ENCODE measurements around the gene ARL1.
"Not testable (repeated sequence)": the region's sequence is repeated elsewhere in the genome, so short reads cannot be mapped to it uniquely, and the experiment has no call there.

ARL1 gene

DNA sequence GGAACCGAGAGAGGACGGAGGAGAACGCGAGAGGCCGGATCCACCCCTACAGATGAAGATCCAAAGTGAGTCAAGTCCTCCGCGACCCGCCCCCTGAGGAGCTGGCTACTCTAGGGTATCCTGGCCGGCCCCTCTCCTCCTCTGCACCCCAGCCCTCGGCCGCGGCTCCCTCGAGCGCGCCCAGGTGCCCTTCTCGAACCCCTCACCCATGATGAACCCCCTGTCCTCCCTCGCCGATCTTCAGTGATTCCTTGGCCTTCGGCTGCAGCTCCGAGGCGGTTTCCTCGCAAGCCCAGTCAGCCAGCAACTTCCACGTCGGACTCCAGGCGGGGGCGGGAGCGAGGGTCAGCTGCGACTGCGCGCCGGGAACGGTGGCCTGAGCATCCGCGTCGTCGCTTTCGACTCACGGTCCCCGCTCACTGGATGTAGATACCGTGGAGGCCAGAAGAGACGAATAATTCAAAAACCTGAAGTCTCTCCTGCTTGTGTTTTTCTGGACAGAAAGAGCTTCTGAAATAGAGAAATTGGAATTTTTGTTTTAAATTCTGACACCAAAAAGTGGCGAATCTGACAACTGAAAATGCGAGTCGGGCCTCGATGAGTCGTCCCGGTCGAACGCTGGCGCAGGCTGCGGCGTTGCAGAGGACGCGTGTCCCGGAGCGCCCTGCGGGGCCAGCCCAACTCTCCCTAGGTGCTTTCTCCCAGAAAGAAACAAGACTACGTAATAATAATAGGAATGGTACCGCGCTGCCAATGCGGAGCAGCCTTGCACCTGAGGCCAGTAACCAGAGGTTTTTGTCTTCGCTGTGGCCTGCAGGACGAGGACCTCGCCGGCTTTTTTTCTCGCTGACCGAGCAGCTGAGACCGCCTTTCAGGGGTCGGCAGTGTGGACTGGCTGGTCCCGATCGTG lies at the start of gene ARL1:
Gene ARL1 (minus strand): TSS at position 337 of the 910 bp plus-strand sequence. CDS start 127 bp downstream, at position 210.
- DNase-seq: peak; percentile 57 to 86

DNA sequence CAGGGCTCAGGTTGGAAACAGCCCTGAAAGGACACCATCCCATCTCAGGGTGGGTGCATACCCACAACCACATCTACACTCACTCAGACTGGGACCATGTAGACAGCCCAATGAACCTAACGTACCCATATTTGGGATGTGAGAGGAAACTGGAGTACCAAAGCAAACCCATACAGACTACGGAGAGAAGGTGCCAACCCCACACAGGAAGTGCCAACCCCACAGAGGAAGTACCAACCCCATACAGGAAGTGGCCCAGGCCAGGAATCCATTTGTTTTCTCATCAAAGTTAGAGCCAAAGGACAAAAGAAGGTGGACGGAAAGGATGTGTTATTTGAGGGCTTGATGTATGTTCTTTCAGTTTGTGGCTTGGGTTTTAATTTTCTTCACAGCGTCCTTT lies 48.1 kb upstream of the ARL1 start:
- no peak for DNase-seq

DNA sequence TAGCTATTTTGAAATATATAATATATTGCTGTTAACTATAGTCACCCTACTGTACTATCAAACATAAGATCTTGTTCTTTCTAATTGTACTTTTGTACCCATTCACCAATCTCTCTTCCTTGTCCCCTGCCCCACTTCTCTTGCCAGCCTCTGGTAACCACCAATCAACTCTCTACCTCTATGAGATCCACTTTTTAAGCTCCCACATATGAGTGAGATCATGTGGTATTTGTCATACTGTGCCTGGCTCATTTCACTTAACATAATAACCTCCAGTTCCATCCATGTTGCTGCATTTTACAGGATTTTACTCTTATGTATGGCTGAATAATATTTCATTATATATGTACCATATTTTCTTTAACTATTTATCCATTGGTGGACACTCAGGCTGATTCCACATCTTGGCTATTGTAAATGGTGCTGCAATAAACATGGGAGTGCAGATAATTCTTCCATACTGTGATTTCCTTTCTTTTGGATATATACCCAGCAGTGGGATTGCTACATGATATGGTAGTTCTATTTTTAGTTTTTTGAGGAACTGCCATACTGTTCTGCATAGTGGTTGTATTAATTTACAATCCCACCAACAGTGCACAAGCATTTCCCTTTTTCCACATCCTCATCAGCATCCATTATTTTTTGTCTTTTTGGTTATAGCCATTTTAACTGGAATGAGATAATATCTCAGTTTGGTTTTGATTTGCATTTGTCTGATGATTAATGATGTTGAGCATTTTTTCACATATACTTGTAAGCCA lies 34.1 kb upstream of the ARL1 start:
- DNase-seq: no peak

DNA sequence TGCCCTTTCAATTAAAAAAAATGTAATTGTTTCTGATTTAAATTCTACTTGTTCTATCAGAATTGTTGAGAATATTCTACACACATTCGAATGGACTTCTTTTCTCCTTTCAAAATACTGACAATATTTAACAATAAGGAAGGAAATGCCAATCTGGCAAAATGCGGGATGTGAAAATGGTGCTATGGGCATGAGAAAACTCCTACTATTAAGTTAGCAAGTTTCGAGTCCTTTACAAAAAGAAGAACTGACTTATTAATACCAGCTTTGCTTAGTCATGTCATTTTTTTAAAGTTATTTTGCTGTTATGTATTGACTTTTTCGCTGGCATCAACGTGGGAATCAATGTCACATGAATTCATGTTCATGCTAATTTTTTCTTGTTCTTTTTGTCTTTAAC lies 31.7 kb upstream of the ARL1 start:
- DNase-seq: no peak

DNA sequence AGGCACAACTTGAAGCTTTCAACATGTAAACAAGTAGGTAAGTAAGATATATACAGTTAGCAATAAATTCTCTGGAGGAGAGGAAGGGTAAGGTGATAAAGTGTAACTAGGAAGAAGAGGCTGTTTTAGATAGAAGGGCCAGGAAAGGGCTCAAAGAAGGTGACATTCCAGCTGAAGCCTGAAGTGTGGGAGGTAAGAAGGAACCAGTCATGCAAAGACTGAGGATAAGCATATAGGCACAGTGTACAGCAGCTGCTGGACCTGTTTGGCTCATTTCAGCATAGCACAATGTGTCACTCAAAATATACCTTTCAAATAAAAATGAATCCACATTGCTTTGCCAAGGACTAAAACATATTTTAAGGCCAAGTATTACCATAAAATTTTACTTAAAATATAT lies 28.6 kb upstream of the ARL1 start:
- DNase-seq: no peak

DNA sequence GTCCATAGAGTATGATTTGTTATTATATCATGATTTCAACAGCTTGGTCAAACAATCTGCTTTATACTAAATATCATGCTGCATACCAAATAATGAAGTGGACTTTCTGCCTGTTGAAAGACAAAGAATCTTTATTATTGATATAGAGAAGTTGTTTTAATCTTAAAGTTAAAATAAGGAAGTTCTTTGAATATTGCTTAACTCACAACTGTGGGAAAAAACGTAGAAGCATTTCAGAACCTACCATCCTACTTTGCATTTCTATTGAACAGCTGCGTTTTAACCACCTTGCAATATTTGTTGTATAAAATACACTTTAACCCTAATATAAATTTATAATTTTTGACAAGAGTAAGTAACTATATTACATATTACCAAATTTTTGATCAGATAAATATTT lies 22.9 kb upstream of the ARL1 start:
- no peak for DNase-seq

DNA sequence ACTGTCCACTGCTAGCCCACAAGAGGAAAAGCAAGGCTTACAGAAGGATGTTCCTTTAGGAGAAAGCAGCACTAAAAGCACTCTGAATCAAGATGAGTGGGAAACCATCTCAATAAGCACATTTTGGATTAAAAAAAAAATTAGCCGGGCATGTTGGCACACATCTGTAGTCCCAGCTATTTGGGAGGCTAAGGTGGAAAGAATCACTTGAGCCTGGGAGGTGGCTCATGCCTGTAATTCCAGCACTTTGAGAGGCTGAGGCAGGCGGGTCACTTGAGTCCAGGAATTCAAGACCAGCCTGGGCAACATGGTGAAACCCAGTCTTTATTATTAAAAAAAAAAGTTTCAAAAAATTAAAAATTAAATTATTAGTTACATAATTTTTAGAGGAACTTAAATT lies 17.0 kb upstream of the ARL1 start:
- DNase-seq: no peak

DNA sequence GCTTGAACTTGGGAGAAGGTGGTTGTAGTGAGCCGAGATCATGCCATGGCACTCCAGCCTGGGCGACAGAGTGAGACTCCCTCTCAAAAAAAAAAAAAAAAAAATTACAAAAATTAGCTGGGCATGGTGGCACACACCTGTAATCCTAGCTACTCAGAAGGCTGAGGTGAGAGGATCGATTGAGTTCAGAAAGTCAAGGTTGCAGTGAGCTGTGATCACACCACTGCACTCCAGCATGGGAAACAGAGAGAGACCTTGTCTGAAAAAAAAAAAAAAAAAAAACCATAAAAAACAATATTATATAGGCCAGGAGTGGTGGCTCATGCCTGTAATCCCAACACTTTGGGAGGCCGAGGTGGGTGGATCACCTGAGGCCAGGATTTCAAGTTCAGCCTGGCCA lies 14.5 kb upstream of the ARL1 start:
- DNase-seq: not testable (repeated sequence)

DNA sequence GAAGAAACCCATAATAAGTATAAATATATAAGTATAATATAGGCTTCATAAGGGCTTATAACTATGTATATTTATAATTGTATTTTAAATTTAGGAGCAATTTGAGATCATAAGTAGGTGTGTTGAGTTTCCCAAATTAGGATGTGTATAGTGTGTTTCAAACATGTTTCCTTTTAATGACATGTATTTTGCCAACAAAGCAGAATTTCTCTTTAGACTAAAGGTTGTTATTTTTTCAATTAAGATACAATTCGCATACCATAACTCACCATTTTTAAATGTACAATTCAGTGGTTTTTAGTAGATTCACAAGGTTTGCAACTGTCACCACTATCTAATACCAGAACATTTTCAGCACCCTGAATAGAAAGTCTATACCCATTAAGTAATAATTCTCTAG lies 7.7 kb upstream of the ARL1 start:
- no peak for DNase-seq

DNA sequence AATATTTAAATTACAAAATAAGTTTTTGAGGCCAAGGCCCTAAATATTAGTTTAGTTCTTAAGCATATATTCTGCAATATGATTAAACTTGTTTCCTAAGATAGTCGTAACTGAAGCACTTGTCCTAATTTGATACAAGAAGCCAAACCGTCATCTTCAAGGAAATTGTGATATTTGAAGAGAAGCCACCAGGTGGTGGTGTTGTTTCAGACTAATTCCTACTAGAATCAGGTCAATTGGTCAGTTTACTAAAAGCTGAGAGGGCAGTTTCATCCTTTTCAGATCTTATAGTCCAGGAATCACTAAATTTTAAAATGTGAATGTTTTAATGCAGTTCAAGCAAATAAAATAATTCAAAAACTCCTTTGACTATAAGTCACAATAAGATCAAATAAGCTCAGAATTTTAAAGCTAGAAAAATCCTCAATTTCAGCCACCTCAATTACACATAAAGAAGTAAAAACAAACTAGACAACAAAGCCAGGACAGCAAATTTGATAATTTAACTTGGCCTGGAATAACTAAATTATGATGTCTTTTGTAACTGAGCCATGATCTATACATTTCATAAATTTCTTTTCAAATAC lies 7.1 kb upstream of the ARL1 start:
- DNase-seq: peak in 1 of 2 experiments; percentile 66

DNA sequence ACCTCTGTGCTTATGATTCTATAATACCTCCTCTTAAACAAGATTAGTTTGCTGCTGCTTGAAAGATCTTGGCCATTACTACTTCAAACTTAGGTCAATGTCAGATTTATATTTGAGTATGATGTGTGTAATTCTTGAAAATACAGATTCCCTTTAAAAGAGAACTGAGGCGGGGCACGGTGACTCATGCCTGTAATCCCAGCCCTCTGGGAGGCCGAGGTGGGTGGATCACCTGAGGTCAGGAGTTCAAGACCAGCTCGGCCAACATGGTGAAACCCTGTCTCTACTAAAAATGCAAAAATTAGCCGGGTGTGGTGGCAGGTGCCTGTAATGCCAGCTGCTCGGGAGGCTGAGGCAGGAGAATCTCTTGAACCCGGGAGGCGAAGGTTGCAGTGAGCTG lies 2.6 kb upstream of the ARL1 start:
- not testable (repeated sequence) for DNase-seq

DNA sequence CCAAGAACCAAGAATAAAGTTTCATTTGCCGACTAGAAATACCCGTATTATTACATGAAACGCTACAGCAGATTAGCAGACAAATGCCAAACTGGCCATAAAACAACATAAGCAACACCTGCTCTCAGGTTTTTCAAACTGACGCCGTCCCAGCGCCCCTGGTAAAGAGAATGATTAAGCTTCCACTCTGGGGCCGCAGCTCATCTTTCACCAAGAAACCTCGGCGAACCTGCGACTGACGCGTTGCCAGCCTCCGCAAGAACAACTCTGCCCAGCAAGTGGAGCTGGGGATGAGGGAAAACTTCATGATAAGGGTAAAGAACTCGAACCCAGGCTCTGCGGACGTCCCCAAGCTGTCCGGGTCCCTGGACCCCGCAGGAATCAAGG lies 530 bp downstream of the ARL1 start:
- DNase-seq: no peak

DNA sequence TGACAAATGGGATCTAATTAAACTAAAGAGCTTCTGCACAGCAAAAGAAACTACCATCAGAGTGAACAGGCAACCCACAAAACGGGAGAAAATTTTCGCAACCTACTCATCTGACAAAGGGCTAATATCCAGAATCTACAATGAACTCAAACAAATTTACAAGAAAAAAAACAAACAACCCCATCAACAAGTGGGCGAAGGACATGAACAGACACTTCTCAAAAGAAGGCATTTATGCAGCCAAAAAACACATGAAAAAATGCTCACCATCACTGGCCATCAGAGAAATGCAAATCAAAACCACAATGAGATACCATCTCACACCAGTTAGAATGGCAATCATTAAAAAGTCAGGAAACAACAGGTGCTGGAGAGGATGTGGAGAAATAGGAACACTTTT lies 16.4 kb downstream of the ARL1 start:
- not testable (repeated sequence) for DNase-seq

DNA sequence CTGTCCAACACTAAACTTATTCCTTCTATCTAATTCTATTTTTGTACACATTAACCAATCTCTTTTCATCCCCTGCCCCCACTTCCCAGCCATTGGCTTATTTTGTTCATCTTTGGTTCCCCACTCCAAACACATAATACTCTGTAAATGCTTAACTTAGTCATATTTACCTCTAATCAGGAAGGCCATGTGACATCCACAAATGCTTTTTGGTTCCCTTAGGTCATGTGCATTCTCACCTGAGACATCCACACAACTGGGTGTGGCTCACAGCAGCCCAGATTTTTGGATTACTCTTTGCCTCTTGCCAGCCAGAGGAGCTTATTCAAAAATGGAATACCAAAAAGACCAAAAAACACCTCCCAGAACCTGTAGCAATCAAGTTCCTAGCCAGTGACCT lies 28.4 kb downstream of the ARL1 start:
- no peak for DNase-seq

DNA sequence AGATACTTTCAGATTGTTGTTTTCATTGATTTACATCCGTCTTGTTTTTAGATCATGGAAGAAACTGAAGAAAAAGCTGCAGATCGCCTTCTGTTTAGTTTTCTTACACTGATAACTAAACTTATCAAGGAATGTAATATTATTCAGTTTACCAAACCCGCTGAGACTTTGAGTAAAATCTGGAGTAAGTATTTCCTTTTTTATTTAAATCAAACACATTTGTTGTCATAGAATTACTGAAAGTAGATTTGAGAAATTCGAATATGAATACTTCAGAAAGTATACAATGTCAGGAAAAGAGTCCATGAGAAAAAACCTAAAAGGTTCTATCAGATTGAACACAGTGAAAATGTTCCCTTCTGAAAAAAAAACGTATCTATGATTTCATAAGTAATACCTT lies 32.0 kb downstream of the ARL1 start:
- DNase-seq: no peak

DNA sequence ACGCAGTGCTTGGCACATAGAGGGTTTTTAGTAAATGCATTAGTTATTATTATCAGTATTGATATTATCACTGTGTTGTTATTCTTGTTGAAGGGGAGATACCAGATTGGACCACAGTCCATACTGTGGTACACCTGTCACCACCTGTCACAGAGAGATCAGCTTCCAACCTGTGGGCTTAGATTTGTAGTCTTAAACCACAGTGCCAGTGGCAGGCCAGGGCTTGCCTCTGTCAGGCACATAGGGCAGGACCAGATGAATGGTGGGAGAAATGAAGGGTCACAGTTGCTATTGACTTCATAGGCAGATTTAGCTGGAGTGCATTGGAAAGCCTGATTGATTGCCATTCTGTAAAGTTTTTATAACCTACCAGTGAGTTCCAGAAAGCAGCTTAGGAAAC lies 35.1 kb downstream of the ARL1 start:
- DNase-seq: no peak

DNA sequence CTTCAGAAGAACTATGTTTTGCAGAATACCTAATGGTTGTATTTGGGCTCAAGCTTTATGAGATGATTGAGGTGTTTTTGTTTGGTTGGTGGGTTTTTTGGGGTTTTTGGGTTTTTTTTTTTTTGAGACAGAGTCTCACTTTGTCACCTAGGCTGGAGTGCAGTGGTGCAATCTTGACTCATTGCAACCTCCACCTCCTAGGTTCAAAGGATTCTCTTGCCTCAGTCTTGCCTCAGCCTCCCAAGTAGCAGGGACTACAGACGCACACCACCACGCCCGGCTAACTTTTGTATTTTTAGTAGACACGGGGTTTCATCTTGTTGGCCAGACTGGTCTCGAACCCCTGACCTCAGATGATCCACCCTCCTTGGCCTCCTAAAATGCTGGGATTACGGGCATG lies 39.6 kb downstream of the ARL1 start:
- no peak for DNase-seq

DNA sequence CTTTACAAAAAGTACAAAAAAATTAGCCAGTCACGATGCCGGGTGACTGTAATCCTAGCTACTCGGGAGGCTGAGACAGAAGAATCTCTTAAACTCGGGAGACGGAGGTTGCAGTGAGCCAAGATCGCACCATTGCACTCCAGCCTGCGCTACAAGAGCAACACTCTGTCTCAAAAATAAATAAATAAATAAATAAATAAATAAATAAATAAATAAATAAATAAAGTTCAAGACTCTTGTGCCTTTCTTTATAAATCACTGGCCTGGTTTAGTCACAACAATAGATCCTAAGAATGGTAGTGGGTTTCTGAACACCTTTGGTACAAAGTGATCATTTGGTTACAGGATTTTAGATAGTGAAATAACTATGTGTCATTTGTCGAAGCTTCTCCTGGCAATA lies 46.1 kb downstream of the ARL1 start:
- no peak for DNase-seq

DNA sequence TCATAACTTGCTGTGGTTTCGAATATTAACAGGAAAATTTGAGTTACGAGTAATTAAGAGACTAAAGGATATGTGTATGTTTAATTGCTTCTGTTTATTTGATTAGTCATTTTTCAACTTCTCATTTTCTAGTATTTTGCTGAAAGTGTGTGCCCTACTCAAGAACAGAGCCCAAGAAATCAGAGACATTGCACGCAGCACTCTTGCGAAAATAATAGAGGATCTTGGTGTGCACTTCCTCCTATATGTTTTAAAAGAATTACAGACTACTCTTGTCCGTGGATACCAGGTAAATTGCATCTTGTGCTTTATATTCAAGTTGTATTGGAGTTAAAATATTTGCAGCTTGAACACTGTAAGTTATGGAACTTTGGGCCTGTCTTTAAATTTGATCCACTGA lies 50.8 kb downstream of the ARL1 start:
- DNase-seq: no peak

DNA sequence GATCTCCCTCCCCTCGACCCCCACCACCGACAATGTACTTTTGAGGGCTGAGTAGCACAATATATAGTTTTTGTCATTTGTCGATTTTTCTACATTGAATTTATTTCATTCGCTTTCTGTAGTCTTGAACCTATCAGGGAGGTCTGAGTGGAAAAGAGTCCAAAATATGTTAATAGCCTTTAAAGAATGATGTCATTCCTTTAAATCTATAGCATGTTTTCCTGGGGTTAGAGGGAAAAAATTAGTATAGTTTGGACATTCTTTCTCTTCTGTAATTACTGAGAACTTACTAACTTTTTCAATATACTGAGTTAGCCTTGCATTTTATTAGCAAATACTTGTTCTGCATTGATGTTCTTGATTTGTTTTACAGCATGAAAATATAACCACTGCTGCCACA lies 55.9 kb downstream of the ARL1 start:
- no peak for DNase-seq

DNA sequence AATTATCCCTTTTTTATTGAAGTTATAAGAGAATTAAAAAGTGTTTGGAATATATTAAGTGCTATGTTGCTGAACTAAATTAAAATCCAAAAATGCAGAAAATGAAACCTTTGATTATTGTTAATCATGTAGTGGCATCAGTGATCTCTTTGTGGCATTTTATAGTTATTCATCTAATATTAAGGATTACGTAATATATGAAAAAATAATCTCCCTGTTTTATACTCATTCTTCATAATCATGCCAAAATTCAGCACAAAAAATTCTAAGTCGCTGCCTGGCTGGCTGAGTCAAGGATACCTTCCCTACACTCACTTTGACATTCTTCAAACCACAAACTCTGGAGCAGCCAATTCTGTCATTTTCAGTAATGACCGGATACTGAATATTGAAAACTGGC lies 63.7 kb downstream of the ARL1 start:
- no peak for DNase-seq

Data from SW 1271 (cell line).